ENCODE data around the gene ABLIM3.

GRCh38 chr5:149279661-149280060 lies 138.4 kb downstream of the ABLIM3 start:
- no peak for TF ChIP-seq CTCF (IDR thresholded peaks at IDR 0.05)
- TF ChIP-seq POLR2A (IDR thresholded peaks at IDR 0.05) = no peak
